Measurements from ENCODE around the gene VPS13D.
"Not testable (repeated sequence)": the region's sequence is repeated elsewhere in the genome, so short reads cannot be mapped to it uniquely, and the experiment has no call there.

VPS13D gene

DNA sequence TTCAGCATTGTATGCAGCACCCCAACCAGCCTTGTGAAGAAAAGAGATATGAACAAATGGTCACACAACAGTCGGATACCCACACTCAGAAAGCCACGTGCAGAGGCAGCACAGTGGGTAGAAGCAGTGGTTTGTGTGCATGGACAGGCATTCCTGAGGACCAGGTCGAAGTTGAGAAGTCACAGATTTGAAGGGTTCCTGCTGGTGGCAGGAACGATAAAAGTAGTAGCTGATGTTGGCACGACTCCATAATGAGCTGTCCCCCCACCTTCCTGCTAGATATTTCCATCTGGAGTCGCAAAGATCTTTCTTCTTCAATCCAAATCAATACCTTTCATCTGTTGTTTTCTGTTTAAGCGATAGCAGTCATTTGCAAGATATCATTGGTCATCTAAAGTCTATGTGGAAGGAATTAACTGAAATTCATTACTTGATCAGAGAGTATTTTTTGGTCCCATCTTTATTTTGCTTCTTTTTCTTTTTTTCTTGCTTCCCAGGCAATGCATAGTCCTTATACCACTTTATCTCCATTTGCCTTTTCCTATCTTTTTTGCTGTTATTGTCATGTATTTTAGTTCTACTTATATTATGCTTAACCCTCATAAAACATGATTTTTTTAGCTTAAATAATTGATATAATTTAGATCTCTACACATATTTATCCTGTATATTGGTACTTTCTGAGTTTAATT, 211.7 kb downstream of the VPS13D start:
- in situ Hi-C loops (cut with HindIII; ENCODE audit: low sequenced_read_pairs): no loop called here

DNA sequence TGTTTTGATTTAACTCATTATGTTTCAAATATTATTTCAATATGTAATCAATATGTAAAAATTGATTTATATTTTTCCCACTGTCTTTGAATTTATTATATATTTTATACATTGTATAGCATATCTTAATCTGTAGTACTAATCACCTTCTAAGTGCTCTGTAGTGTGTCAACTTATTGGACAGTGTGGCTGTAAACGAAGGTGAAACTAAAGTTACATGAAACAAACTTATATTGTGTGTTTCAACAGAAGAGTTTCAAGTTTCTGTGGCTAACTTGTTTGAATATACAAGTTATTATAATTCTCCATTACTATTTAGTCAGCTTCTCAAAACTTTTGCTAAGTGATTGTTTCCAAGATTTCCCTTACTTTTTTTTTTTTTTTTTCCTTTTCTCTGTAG, 212.4 kb downstream of the VPS13D start:
- in situ Hi-C loops (cut with HindIII; ENCODE audit: low sequenced_read_pairs): no loop called here

GRCh38 chr1:12443151-12443550, 213.3 kb downstream of the VPS13D start:
- in situ Hi-C loops (cut with HindIII; ENCODE audit: low sequenced_read_pairs): no loop called here

- in situ Hi-C loops (cut with HindIII; ENCODE audit: low sequenced_read_pairs): no loop called here
Measured at GRCh38 chr1:12444329-12444841, 214.6 kb downstream of the VPS13D start.

- in situ Hi-C loops (cut with HindIII; ENCODE audit: low sequenced_read_pairs): no loop called here
Measured at GRCh38 chr1:12445257-12445656, 215.4 kb downstream of the VPS13D start.

GRCh38 chr1:12446593-12446992, 216.8 kb downstream of the VPS13D start:
- in situ Hi-C loops (cut with HindIII; ENCODE audit: low sequenced_read_pairs): no loop called here

DNA sequence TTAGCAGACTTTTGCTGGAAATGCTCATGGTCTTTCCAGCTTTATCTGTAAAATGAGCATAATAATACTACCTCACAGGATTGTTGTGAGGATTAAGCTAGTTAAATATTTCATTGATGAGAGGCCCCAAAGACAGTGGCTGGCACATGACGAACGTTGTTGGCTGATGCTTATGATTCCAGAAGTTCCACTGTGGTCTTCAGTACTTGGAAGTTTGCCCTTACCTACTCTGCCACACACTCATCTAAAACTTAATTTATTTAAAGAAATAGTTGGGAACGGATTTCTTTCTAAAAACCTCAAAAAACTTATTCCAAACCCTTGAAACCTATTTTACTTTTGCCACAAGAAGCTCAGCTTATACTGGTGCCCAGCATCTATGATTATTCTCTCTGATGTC, 217.5 kb downstream of the VPS13D start:
- in situ Hi-C loops (cut with HindIII; ENCODE audit: low sequenced_read_pairs): no loop called here

DNA sequence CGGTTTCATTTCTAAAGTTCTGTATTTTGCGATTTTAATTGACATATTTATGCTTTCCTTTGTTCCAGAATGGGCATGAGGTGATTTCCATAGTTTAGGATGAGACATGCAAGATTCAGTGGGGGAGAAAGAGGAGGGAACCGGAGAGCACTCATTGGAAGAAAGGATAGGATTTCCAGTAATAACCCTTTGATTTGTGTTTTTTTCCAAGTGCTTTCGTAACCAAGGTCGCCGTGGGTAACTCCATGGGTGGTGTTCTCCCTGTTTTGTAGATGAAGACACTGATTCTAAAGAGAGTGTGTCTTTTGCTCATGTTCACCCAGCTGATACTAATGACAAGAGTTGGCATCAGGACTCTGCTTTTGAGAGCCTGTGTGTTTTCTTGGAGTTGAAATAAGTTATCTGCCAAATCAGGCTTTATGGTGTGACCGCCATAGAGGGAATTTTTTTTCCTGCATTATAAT, 218.1 kb downstream of the VPS13D start:
- in situ Hi-C loops (cut with HindIII; ENCODE audit: low sequenced_read_pairs): no loop called here

DNA sequence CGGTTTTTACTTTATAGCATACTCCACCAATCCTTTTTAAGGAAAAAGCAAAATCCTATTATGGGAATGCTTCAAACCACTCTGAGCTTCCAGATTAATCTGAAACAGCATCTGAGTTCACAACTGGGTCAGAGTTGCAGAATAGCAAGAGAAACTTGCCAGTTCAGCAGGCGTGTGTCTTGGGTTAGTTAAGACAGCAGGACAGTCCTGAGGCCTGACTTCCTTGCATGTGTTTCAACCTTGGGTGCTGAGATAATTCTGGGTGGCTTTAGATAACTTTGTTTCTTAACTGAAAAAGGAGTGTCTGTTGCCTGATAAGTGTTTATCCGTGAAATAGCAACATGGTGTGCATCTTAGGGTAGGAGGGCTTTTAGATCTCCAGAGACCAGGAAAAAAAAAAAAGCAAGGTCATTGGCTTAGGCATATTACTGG, 218.9 kb downstream of the VPS13D start:
- in situ Hi-C loops (cut with HindIII; ENCODE audit: low sequenced_read_pairs): no loop called here

- in situ Hi-C loops (cut with HindIII; ENCODE audit: low sequenced_read_pairs): no loop called here
Measured at GRCh38 chr1:12450090-12450755, 220.4 kb downstream of the VPS13D start.

- in situ Hi-C loops (cut with HindIII; ENCODE audit: low sequenced_read_pairs): no loop called here
Measured at GRCh38 chr1:12450756-12451559, 221.1 kb downstream of the VPS13D start.

DNA sequence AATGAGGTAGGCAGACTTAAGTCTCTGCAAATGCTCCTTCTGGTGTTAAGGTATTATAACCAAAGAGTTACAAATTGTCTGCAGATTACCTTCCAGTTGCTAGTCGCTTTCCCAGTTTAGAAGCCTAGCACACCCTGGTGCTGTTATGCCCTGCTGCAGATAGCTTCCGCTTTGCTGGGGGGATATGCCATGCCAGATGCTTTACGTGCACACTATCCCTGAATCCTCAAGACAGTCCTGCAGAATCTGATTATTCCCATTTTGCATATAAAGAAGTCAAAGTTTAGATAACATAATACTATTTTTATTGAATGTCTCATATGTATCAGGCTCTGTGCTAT, 221.7 kb downstream of the VPS13D start:
- in situ Hi-C loops (cut with HindIII; ENCODE audit: low sequenced_read_pairs): no loop called here

DNA sequence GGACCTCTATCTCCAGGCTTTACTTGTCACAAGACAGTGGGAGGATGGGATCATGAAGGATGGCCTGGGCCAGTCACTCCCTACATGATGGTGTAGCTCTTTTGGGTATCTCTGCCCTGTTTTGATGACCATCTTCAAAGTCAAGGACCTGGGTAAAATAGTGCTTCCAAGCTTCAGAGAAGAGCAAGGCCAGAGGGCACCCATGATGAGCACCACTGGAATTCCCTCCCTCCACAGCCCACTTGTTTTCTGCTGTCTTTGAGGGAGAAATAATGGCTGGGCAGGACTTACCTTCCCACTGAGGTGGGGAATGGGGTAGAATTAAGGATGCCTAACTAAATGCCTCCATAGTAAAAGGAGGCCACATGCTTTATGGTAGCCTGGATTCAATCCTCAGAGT, 222.4 kb downstream of the VPS13D start:
- in situ Hi-C loops (cut with HindIII; ENCODE audit: low sequenced_read_pairs): no loop called here

- in situ Hi-C loops (cut with HindIII; ENCODE audit: low sequenced_read_pairs): no loop called here
Measured at GRCh38 chr1:12453400-12454343, 223.8 kb downstream of the VPS13D start.

DNA sequence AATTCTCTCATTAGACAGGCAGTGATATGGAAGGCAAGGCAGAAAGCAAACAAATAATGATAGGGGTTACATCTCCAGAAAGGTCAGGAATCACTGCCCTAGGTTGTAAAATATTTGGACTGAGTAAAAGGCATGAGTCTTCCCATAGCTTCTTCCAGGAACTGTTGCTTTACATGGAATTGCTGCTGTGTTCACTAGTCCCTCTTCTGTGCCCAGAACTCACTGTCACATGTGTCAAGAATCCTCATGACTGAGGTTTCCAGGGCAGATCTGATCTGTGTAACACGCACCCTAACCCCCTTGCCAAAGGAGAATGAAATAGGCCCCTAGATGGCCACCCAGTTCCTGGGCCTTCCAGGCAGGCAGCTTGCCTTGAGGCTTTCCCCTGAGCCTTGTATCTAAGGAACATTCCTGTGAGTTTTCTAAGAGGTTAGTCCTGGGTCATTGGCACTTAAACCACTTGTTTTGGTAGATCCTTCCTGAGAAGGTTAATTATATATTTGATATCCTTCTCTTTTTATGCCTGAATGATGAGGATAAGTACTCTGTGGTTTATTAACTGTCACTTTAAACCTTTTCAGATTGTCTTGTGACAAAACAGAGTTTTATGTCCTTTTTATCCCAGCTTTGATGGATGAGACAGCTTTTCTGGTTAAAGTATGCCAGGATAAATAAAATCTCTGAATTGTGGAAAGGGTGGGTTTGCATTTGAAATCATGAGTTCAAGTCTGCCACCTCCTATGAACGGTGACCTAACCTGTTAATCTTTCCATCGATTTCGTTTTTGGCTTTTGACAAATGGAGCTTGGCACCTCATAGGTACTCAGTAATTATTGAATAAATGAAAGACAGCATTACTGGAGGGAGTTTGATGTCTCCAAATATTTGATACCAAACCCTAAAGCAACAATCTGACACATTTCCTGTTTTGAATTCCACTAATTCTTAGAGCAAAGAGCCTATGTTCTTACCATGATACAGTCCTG, 224.9 kb downstream of the VPS13D start:
- in situ Hi-C loops (cut with HindIII; ENCODE audit: low sequenced_read_pairs): no loop called here

DNA sequence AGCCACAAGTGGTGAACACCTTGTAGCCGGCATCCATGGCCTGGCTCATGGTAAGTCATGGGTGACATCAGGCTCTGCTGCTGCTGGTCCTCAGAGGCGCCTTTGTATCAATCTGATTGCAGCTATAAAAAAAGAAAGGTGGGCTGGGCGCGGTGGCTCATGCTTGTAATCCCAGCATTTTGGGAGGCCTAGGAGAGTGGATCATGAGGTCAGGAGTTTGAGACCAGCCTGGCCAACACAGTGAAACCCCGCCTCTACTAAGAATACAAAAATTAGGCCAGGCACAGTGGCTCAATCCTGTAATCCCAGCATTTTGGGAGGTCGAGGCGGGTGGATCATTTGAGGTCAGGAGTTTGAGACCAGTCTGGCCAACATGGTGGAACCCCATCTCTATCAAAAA, 226.3 kb downstream of the VPS13D start:
- in situ Hi-C loops (cut with HindIII; ENCODE audit: low sequenced_read_pairs): not testable (repeated sequence)

DNA sequence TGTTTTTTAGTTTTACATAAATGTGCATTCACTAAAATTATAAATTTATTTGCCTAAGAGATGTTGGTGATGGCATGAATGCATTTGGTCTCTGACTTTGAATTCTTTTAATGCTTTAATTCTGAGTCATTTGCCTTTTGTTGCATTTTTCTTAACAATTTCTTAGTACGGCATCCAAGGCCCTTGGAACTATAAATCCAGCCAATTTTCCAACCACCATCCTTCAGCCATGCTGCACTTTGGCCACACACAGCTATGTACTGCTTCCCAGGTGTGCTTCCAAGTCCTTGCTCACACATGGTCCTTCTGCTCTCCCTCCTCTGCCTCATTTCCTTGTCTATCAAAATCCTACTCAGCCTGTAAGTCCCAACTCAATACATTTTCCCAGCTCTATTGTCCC, 227.1 kb downstream of the VPS13D start:
- in situ Hi-C loops (cut with HindIII; ENCODE audit: low sequenced_read_pairs): no loop called here

DNA sequence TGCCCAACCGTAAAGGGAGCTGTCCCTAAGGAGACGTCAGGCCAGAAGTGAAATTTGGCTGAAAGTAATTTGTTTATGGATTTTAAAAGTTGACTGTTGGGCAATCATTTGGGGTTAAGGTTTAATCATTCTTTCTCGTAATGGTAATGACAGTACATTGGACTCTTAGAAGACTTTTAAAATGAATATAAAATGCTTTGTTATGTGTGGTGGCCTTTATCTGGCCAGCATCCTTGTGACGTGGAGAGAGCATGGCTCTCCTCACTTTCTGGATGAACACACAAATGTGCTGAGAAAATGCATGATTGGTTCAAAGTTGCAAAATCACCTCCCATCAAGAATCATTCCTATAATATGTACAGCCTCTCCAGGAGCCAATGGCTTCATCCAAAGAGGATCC, 227.9 kb downstream of the VPS13D start:
- in situ Hi-C loops (cut with HindIII; ENCODE audit: low sequenced_read_pairs): no loop called here

DNA sequence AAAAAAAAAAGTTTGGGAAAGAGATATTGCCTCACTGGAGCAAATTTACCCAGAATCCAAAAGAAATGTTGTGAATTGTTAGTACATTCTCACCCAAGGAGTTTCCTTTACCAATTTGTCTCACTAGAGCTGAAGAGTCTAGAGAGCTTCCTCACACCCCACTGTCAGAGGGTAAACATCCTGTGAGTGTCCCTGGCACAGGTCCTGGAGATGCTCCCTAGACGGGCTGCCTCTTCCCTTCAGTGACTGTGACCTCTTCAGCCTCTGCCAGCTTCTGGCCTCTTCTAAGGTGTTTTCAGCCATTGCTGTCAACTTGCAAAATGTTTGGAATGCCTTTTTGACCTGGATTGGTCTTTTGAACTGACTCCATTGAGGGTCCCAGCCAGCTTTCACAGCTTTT, 228.7 kb downstream of the VPS13D start:
- in situ Hi-C loops (cut with HindIII; ENCODE audit: low sequenced_read_pairs): no loop called here

Data from DLD1 (cell line).